MV-4-11 (cell line): ENCODE results near the gene DHRS1.
A peak's percentile ranks its signal among the peaks of the same experiment; 100 is the strongest.

ENCODE experiments used
- DNase-seq: peaks from one replicate; lab custom pipeline; 2025; lab: John Stamatoyannopoulos, UW

Gene DHRS1

DNA sequence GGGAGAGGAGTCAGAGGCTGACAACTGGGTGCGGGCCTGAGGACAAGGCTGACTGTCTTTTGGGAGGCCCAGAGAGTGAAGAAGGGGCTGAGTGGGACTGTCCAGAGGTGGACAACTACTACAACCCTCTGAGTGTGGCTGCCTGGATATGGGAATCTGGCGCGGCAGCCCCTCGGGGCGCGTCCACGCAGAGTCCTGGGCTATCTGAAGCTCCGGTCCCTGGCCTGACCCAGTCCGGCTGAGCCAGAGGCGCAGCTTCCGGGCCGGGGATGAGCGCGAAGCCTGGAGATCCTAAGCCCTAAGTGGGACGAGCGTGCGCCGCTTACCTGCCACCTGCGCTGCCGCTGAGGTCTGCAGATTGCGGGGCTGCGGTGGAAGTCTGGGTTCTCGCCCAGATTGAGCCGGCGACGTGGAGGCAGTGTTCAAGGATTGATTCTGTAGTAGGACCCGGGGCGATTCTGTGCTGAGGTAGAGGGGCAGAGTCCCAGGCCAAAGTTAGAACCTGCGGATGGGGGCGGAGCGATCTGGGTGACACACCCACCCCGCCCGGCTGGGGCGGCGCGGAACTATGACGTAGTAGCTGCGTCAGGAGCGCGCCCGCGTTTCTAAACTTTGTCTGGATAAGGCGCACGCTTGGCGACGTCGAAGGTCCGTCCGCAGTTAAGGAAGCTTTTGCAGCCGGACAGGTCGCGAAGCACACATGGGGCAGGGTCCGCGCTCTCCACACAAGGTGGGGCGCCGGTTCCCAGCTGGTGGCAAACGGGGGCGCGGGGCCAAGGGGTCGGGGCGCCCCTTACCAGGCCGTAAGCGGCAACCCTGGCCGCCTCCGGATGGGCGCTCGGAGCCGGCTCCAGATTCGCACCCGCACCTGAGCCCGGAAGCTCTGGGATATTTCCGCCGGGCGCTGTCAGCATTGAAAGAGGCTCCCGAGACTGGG lies at the start of gene DHRS1, which contains the start of gene NOP9:
Gene DHRS1 (minus strand): TSS at position 526 of the 937 bp plus-strand sequence. CDS start 674 bp downstream, outside the sequence.
Gene NOP9 (plus strand): TSS at position 596 of the 937 bp plus-strand sequence. CDS start 105 bp downstream, at position 701.
- DNase-seq = peak; percentile 80

DNA sequence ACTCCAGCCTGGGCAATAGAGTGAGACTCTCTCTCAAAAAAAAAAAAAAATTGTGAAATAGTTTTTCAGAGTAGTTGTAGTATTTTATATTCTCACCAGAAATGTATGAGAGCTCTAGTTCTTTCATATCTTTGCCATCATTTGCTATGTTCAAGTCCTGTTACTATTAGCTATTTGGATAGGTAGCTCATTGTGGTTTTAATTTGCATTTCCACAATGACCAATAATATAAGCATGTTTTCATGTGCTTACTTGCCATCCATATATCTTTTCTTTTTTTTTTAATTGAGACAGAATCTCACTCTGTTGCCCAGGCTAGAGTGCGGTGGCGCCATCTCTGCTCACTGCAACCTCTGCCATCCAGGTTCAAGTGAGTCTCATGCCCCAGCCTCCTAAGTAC lies 48.6 kb upstream of the DHRS1 start:
- DNase-seq = no peak

DNA sequence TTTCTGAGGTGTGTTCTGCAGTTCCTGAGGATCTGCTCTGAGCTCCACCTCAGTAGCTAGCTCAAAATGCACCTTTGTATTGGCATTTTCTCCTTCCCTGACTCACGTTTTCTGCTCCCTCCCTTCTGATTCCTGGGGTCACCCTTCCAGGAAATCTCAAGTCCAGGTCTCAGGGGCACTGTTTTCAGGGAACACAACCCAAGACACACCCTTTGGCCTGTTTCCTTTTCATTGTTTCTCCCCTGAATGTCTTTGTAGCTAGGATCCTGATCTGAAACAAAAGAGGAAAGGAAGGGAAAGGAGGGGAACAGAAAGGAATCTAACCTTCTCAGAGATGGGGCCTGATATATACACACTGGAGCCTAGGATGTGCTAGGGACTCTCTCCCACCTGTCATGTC lies 47.6 kb upstream of the DHRS1 start:
- DNase-seq = no peak

DNA sequence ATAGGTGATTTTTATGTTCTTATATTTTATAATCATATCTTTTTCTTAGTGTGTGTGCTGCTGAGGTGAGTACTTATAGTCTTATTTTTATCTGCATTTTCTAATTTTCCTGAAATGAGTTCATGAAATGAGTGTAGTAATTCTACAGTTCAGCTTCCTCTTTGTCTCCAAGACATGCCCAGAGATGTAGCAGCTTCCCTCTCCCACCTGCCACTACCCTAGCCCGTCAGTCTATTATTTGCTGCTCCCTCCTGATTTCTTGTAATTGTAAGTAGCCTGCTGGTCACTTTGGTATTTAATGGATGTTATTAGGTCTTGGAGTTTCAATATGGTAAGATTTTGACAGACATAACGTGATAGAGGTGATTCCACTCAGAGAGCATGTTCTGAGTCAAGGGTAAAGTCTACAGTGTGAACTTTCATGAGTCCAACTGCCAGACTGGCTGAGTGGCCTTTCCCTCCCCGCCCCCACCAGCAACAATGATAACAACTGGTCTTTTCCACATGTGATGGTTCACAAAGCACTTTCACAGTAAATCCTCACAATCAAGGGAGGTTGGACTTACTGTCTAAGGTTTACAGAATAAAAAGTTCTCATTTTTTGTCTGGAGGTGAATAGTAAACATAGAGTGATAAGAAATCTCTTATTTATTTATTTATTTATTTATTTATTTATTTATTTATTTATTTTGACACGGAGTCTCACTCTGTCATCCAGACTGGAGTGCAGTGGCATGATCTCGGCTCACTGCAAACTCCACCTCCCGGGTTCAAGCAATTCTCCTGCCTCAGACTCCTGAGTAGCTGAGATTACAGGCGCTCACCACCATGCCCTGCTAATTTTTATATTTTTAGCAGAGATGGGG lies 44.4 kb upstream of the DHRS1 start:
- peak; percentile 17 for DNase-seq

DNA sequence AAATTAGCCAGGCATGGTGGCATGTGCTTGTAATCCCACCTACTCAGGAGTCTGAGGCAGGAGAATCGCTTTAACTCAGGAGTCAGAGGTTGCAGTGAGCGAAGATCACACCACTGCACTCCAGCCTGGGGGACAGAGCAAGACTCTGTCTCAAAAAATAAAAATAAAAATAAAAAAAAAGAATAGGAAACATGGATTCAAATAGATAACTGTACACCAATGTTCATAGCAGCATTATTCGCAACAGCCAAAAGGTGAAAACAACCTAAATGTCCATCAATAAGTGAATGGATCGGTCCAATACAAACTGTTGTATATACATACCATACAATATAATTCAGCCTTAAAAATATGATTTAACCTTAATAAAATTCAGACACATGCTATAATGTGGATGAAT lies 43.3 kb upstream of the DHRS1 start:
- no peak for DNase-seq

DNA sequence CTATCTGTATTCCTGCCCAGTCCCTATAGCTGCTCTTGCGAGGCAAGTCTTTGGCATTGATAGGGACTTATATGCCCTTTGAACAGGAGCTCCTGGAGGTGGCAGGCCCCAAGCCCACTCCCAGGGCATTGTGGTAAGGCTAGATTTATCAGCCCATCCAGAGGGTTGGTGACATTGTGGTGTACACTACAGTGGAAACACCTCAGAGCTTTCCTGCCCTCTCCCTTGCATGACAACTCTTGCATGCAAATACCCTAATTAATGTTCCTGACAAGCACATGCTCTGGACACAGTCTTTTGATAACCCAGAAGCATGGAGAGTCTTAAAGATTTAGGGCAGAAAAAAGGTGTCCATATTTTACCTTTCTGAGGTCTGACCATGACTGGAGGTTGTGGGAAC lies 41.0 kb upstream of the DHRS1 start:
- DNase-seq = no peak

DNA sequence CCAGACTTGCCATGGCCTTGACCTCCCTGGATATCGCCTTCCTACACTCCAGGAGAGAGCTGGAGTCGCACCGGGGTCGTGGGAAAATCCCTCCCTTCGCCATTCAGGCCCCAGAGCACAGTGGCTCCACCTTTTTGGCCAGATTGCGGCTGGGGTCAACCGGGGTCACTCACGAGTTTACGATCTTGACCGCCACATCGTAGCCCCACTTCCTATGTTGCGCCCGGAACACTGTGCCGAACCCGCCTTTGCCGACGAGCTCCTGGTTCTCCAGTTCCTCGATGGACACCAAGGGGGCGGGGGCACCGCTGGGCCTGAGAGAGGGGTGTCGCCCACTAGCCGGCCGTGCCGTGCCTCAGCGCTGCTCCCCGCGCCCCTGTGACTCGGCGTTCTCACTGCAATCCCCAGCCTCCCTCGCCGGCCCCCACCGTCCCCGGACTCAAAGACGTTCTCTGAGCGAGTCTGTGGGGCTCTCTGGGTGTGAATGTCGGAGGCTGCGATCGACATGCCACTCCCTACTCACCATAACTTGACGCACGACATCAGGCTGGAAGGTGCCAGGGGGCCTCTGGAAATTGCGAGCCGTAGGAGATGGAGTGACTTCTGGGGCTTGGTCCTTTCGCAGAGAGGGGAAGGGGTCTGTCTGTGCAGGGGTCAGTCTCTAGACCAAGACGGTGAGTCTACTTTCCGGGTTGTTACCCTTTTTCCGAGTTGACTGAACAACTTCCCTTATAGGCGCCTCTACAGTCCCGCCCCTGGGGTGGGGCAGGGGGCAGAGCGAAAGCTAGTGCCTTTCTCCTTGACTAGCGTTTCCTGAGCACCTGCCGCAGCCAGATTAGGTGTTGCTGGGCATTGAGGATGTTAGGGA lies 39.9 kb upstream of the DHRS1 start, which contains the start of gene RIPK3:
Gene RIPK3 (minus strand): TSS at position 708 of the 868 bp plus-strand sequence. CDS start 165 bp downstream, at position 543.
- DNase-seq = peak; percentile 52

DNA sequence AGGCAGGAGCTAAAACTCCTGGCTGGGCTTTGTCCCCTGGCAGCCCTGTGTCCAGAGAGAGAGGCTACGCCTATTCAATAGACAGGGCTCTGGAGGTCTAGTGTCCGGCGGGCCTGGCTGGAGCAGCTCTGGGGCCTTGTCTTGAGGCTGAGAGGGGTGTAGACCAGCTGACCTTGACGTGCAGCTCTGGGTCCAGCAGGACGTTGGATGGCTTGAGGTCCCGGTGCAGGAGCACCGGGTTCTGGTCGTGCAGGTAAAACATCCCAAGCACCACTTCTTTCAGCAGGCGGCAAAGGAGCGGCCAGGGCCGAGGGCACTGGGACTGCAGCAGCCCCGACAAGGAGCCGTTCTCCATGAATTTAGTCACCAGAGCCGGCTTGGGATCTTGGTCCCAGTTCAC lies 39.3 kb upstream of the DHRS1 start:
- no peak for DNase-seq

DNA sequence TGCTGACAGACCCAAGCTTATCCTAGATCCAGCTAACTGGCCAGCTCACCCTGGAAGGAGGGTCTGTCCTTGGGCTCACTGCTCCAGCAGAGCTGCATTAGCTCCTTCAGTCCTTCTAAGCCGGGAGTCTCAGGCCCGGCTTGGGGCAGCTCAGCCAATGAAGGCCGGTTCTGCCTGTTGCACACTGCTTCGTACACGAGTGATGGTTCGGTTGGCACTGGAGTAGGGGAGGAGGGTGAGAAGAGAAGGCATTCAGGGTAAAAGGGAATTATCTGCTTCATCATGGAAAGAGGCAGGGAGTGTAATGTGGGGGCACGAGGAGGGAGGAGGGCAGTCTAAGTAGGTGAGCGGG lies 38.2 kb upstream of the DHRS1 start:
- DNase-seq = no peak

DNA sequence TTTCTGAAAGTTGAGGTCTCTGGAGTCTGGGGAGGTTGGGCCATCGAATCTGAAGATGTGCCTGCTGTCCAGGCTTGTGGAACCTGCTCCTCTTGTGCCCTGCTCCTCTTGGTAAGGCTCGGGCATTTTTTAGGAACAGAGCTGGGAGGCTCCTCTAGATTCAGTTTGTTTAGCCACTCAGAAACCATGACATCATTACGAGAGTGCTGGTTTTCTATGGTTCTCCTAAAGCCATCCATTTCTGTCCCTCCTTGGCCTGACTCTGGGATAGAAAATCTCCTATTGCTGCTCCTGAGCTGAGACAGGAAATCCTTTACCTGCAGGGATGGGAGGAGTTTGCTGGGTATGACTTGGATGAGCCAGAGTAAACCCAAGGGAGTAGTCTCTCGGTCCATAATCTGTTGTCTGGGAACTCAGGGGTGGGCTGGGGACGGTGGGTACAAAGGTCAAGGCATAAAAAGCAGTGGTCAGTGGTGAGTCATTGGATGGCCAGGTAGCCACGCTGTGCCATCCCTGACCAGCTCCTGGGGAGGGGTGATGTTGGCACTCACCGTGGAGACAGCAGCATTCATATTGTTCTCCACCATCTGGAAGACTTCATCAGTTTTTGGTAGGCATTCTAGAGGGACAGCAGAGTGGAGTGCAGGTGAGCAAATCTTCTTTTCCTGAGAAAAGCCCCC lies 37.7 kb upstream of the DHRS1 start:
- DNase-seq = no peak

DNA sequence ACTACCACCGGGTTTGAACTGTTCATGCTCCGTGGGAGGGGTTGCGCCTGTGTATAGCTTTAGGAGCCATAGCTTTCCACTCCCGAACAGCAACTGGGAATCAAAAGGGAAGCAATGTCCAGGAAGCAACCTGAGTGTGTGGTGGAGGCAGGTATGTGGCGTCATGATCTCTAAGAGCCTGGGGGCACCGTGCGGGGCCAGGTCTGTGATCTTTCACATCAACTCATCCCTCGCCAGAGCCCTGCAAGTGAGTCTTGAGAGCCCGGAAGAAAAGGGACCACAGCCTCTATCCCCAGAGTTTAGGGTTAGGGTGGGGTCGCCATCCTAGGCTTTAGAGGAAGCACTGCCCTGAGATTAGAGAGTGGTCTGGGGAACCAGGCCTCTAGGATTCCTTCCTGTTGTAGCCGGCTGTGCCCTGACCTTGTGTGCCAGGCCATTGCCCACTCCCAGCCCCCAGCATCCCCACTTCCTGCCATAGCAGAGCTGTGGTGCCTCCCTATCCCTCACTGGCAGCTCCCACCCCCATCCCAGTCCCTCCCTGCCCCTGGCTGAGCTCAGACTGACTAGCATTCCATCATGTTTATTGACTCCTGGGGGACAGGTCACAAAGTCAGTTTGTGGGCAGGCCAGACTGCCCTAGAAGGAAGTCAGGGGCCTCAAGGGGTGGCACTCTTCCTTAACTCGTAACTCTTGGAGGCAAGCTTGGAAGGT lies 36.0 kb upstream of the DHRS1 start:
- peak; percentile 34 for DNase-seq

DNA sequence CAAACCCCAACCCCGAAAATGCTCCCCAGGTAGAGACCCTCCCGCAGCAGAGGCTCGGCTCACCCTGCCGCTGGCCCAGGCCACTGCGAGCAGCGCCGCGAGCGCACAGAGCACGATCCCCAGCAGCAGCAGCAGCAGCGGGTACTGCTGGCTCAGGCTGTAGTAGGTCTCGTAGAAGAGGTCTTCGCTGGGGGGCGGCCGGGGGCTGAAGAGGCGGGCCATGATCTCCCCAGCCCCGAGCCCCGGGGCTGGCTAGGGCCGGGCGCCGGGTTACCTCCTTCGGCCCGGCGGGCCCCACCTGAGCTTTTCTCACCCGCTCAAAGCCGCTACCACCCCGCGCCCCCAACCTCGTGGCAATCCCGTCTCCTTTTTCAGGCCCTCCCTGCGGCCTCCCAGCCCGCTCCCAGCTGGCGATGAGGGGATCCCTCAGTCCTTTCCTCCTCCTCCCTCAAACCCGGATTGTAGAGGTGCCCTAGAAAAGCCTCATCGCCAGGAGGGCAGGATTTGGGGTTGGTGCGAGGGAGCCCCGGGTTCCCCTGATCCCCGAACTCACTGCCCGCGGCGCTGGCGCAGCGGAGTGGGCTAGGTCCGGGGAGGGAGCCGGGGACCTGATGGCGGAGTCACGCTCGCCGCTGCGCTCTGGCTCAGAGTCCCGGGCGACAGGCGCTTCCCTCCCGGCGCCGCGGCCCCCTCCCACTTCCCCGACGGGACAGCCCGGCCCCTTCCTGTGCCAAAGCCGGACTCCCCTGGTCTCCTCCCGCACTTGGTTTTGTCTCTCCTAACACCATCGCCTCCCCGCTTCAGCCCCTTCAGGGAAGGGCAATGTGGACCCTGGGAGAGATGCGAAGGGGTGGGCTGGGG lies 35.1 kb upstream of the DHRS1 start, which contains the start of gene ADCY4:
Gene ADCY4 (minus strand): TSS at position 641 of the 861 bp plus-strand sequence. CDS start 419 bp downstream, at position 222.
- DNase-seq = no peak

DNA sequence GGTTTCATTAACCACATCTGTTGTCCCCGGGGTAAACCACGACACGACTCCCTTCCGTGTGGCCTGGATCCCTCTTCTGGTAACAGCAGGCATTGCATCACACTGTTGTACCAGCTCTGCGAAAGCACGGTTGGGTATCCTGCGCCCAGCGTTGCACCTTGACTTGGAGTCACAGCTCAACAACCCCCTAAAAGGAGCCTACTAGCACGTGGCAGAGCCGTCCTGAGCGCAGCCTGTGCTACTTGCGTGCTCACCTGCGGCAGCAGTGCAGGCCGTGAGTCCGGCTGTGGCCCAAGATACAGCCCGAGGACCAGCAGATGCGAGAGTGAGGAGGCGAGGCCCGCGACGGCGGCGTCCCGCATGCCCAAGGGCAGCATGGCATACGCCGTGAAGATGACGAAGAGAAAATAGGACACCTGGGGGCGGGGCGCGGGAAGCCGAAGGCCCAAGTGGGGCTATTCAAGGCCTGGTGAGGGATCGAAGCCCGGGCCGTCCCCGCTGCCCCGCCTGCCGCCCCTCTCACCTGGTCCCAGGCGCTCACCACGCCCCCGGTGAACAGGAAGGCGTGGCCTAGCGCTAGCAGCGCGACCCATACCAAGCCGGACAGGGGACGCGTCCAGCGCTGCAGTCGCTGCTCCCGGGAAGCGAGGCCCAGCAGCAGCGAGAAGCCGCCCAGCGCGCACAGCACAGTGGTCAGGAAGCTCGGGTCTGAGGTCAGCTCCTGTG lies 32.9 kb upstream of the DHRS1 start:
- DNase-seq = peak; percentile 79

DNA sequence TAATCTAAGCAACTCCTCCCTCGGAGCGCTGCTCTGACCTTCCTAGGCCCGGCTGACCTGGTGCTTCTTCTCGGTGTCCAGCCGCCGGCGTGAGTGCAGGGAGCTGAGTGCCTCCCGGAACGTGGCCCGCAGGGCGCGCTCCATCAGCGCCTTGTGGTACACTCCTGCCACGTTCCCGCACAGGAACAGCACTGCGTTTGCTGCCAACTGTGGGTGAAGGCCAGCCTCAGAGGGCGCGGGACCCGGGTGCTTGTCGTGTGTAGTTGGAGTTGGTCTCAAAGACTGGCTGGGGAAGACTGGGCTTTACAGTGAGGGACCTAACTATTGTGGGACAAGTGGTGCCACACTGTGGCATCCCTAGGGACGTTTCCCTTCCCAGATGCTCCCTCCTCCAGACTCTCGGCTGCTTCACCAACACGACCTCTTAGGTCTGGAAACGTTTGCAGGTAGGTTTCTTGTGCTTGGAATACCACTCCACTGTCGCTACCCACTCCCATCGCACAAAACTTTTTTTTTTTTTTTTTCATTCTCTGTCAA lies 32.2 kb upstream of the DHRS1 start:
- no peak for DNase-seq

DNA sequence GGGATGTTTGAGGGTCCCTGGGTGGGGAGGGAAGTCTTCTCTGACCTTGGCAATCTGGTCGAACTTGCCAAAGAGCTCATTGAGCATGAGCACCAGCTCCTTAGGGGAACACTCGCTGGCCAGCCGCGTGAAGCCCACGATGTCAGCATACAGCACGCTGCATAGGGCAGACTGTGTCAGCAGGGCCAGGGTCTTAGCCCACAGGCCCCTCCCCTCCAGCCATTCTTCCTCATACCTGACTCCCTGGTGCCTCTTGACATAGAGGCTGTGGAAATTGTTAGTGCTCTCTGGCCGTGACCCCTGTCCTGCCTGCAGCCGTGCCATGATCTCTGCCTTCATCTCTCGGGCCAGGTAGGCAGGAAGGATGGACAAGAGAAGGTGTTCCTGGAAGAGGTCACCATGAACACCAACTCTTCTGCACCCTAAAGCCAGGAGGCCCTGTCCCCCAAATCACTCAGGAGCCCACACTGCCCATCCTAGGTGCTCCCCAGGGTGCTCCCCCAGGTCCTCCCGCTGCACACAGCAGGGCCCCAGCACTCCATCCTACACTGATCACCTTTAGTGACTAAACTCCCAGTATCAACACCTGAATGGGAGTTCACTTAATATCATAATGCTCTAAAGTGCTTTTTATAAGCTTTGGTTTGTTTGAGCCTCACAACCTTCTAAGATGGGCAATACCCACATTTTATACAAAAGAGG lies 31.5 kb upstream of the DHRS1 start:
- DNase-seq = no peak

DNA sequence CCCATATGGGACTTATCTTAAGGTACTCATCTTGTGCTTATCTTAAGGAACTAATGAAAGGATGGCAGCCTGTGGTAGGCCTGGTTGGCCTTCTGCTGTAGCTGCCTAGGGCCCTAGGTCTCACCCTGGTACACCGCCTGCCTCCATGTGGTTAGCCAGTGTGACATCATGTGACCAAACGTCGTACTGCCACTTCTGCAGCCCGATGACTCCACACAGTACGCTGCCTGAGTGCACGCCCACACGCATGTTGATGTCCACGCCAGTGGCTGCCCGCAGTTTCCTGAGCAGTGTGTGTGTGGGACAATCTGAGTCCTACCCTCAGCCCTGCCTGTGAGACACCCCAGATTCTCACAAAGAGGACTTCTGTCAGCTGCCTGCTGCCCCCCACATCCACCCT lies 30.2 kb upstream of the DHRS1 start:
- DNase-seq = peak; percentile 92

DNA sequence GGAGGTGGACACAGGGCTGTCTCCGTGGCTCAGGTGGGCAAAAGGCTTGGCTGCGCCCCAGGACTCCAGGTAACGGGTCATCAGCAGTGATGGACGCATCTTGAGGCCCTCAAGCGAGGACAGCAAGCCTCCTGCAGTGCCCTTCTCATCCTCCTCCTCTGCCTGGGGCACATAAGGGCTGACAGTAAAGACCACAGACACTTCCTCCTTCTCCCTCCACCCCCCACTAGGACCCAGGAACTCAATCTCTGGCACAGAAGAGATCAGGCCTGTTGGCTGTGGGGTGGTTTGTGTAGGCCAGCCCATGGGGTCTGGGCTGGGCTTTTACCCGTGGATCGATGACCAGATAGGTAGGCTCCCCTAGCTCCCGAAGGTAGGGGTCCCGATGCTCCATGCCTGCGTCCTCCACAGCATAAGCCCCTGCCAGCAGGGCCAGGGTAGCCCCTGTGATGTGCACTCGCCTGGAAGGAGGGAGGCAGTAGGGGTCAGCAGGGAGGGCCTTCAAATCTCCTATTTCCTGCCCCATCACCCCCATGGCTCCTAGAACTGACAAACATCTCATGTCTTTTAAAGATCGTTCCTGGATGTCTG lies 29.6 kb upstream of the DHRS1 start:
- peak; percentile 42 for DNase-seq
